ENCODE results near the gene ABCC8.

Gene ABCC8

GRCh38 chr11:17389211-17389956 is 87.3 kb downstream of the ABCC8 start:
- peak; percentile 47 to 83 (median 60) for DNase-seq (ENCODE audit: low read depth in 3 of 3, low spot score in 1 of 3)

DNA sequence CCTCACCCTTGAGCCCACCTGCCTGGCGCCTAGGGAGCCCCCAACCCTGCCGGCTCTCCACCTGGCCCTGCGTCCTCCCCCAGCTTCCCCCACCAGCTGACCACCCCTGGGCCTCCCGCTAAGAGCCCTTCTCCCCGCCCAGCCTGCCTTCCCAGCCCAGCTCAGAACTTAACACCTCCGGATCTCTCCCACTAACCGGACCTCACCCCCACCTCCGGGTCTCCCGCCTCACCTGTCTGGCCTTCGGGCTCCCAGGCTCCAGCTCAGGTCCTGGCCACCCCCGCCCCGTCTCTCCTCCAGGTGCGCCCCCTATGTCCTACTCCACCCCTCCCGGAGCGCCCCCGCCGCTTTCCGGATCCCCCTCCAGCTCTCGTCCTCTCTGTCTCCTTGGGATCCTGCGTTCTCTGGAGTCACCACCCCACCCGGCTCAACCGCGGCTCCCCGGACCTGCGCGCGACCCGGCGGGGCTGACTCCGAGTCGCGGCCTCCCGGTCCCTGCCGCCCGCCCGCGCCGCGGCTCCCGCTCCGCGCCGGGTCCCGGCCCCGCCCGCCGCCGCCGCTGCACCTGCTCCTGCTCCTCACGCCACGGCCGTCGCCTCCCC is 87.9 kb downstream of the ABCC8 start, which contains the start of gene KCNJ11:
Gene KCNJ11 (minus strand): TSS at position 51 of the 602 bp plus-strand sequence. CDS start 568 bp downstream, outside the sequence.
- no peak for DNase-seq (ENCODE audit: low read depth in 3 of 3, low spot score in 1 of 3)

- DNase-seq (ENCODE audit: low read depth in 3 of 3, low spot score in 1 of 3) = no peak
Measured at GRCh38 chr11:17387811-17388210, 88.8 kb downstream of the ABCC8 start.

DNA sequence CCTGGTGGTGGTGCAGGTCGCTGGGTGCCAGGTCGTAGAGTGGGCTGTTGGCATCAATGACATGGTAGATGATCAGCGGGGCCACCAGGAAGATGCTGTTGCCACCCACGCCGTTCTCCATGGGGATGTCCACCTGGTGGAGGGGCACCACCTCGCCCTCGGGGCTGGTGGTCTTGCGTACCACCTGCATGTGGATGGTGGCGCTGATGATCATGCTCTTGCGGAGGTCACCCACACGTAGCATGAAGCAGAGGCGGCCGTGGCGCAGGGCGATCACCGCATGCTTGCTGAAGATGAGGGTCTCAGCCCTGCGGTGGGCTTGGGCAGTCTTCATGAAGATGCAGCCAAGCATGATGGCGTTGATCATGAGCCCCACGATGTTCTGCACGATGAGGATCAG is 89.4 kb downstream of the ABCC8 start:
- no peak for DNase-seq (ENCODE audit: low read depth in 3 of 3, low spot score in 1 of 3)

- peak in 1 of 3 donors; percentile 26 for DNase-seq (ENCODE audit: low read depth in 3 of 3, low spot score in 1 of 3)
Measured at GRCh38 chr11:17386331-17387084, 90.1 kb downstream of the ABCC8 start.

DNA sequence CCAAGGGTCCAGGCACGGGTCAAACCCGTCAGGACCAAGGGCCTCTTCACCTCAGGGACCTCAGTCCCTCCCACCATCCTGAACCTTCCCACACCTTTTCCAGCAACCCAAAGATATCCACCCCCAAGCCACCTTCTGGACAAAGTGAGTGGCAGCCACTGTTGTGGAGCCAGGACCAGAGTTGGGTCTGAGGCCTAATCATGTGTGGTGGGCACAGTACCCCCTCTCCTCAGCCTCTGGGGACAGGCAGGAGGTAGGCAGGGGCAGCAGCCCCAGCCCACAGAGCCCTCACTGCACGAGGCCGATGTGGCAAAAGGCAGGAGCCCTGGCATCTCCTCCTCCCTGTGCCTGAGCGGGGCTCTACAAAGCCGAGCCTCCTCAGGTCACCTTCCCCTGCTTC is 90.7 kb downstream of the ABCC8 start:
- no peak for DNase-seq (ENCODE audit: low read depth in 3 of 3, low spot score in 1 of 3)

- DNase-seq (ENCODE audit: low read depth in 3 of 3, low spot score in 1 of 3) = no peak
Measured at GRCh38 chr11:17385492-17385891, 91.2 kb downstream of the ABCC8 start.

GRCh38 chr11:17384002-17384511 is 92.6 kb downstream of the ABCC8 start:
- DNase-seq (ENCODE audit: low read depth in 3 of 3, low spot score in 1 of 3) = peak; percentile 28 to 60 (median 54)

DNA sequence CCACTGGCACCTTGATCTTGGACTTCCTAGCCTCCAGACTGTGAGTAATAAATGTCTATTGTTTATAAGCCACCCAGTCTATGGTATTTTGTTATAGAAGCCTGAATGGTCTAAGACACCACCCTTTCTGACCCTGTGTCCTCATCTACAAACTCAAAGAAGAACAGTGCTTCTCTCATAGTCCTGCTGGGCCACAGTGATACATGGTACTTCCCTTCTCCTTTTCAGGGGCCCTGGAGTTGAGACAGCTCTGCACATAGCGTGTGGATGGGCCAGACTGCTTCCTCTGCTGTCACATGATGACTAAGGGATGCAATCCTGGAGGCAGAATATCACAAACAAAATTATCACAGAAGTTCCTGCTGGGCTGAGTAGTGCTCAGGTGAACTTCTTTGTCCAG is 93.2 kb downstream of the ABCC8 start:
- no peak for DNase-seq (ENCODE audit: low read depth in 3 of 3, low spot score in 1 of 3)

- DNase-seq (ENCODE audit: low read depth in 3 of 3, low spot score in 1 of 3) = no peak
Measured at GRCh38 chr11:17382046-17382728, 94.5 kb downstream of the ABCC8 start.

DNA sequence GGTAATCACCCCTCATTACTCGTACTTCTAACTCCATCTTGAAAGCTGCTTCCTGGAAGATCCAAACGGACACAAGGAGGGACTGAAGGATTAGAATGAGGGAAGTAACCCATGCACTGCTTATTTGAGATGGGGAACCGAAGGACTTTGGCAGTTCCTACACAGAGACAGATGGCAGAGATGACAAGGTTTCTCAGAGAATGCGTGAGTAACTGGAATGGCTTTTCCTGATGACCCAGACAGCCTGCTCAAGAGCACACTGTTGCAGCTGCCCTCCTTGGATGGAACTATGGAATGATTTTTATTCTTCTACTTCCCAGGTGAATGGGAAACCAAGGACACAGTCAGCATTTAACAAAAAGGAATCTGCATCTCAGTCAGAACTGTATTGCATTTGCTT is 95.5 kb downstream of the ABCC8 start:
- DNase-seq (ENCODE audit: low read depth in 3 of 3, low spot score in 1 of 3) = no peak

GRCh38 chr11:17379383-17380180 is 97.1 kb downstream of the ABCC8 start:
- DNase-seq (ENCODE audit: low read depth in 3 of 3, low spot score in 1 of 3) = no peak

DNA sequence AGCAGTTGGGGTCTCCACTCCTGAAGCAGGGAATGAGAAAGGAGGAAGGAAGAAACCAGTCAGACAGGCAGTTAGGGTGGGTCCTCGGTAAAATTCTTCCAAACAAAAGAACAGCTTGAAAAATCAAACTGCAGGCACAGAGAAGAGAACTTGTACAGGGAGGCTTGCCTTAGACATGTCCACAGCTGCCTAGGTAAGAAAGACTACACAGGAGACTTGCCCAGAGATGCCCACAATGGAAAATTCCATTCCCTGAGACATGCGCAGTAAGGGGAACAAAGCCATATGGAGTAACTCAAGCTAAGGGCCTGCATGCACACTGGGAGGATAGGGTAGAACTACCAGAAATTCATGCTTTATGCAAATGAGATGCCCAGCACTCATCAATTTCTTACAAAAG is 98.0 kb downstream of the ABCC8 start:
- DNase-seq (ENCODE audit: low read depth in 3 of 3, low spot score in 1 of 3) = no peak

GRCh38 chr11:17376493-17376892 is 100.2 kb downstream of the ABCC8 start:
- no peak for DNase-seq (ENCODE audit: low read depth in 3 of 3, low spot score in 1 of 3)

DNA sequence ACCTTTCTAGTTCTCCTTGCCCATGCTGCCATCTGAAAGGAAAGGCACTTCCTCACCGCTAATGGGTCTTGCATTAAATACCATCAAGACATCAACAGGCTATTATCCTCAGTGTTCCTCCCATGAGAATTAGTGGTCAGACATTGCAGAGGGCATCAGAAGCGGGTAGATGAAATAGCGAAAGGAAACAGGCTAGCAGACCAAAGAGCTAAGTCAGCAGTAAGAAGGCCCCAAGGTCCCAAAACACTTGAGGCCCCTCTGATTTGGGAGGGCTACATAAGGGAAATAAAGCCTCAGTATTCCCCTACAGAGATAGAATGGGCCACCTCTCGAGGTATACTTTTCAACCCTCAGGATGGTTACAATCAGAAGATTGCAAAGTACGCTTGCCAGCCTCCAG is 101.1 kb downstream of the ABCC8 start:
- DNase-seq (ENCODE audit: low read depth in 3 of 3, low spot score in 1 of 3) = no peak

- no peak for DNase-seq (ENCODE audit: low read depth in 3 of 3, low spot score in 1 of 3)
Measured at GRCh38 chr11:17371614-17372013, 105.0 kb downstream of the ABCC8 start.

DNA sequence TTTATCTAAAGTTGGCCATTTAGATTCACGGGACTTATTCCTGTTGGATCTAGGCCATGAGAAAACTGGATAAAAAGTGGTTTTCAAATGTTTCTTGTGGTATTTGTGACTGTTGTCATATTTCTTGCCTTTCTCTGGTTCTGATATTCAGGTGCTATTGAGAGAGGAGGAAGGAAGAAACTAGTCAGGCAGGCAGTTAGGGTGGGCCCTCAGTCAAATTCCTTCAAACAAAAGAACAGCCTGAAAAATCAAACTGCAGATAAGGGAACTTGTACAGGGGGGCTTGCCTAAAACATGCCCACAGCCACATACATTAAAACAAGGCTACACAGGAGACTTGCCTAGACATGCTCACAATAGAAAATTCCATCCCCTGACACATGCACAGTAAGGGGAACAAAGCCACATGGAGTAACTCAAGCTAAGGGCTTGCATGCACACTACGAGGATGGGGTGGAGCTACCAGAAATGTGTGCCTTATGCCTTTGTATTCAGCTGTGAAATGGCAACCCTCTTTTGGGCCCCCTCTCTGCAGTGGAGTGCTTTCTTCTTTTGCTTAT is 106.9 kb downstream of the ABCC8 start:
- no peak for DNase-seq (ENCODE audit: low read depth in 3 of 3, low spot score in 1 of 3)

DNA sequence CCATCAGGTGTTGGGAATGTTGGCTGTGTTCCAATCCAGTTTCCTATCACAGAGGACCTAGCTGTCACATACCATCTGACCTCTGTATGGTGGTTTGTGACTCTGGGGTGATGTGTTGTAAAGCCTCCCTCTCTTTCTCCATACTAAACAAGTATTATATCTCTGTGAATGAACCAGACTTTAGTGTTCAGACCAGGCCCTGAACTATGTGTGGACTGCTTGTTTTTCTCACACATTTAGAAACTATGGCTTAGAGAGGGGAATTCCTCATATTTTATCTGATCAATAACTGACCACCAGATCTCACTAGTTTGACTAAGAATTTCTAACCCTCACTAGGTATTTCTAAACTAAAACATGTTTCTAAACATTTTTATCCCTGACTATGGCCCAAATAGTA is 107.6 kb downstream of the ABCC8 start:
- DNase-seq (ENCODE audit: low read depth in 3 of 3, low spot score in 1 of 3) = no peak

- DNase-seq (ENCODE audit: low read depth in 3 of 3, low spot score in 1 of 3) = no peak
Measured at GRCh38 chr11:17368551-17368950, 108.1 kb downstream of the ABCC8 start.

GRCh38 chr11:17366495-17366894 is 110.2 kb downstream of the ABCC8 start:
- DNase-seq (ENCODE audit: low read depth in 3 of 3, low spot score in 1 of 3) = no peak

All from stimulated activated CD4-positive, alpha-beta T cell treated with anti-CD3 and anti-CD28 coated beads, TNF-alpha, amount 100 ng/mL, for 1 hour (primary cell).